Dedifferentiated amniotic fluid mesenchymal stem cell (primary cell): Measurements from ENCODE around the gene CARMIL1.

ENCODE experiments used
- DNase-seq: peaks from one replicate; pipeline ENCODE4 v3.0.0-alpha.2; 2016; ENCODE audit errors: extremely low spot score

CARMIL1 gene

GRCh38 chr6:25472906-25473305 lies 193.7 kb downstream of the CARMIL1 start:
- no peak for DNase-seq

GRCh38 chr6:25473447-25473846 lies 194.3 kb downstream of the CARMIL1 start:
- DNase-seq = no peak

DNA sequence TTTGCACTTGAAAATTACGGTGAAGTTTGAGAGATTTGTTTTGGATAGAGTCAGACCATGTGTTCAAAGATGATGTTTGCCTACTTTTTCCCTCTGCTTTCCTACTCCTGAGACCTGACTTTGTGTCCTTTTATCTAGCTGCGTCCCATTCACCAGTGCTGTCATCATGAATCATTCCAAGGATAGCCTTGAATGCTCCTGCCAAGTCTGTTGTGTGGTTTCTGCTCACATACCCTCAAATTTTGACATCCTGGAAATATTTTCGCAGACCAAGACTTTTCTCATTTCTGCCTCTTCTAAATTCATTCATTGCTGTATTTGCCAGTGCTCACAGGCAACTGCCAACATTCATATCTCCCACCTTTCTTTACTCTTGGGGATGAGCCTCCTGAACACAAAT lies 197.0 kb downstream of the CARMIL1 start:
- no peak for DNase-seq

DNA sequence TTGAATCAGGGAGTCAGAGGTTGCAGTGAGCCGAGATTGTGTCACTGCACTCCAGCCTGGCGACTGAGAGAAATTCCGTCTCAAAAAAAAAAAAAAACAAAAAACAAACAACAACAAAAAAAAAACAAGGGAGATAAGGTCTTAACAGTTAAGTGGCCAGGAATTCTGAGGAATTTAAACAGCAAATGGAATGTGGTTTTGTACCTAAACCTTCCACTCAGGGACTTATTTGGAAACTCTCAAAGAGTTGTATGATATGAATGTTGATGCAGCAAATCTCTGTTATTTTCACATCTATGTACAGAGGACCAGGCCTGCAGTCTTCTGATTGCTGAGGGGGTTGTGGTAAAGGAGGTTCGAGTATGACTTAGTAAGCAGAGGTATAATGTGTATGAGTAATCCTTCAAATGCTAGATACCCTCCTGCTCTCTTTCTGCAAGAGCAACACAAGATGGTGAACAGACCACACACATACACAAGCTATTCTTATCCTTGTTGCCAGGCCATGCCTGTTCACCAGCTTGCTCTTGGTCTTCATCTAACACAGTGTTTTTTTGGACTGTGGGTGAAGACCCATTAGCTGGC lies 197.9 kb downstream of the CARMIL1 start:
- DNase-seq = no peak

DNA sequence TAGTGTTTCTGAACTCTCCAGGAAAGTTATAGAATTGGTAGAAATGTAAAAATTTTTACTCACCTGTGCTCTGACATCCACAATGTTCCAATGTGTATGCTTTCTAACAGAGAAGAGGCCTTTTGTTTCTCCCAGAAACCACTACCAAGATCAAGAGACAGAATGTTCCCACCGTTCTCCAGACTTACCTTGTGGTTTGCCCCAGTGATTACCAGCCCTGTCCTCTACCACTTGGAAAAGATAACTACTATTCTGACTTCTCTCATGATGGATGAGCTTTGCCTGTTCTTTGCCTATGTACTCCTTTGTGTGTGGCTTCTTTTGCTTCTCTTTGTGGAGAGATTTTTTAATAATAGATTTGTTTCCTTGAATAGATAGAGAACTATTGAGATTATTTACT lies 199.8 kb downstream of the CARMIL1 start:
- no peak for DNase-seq

DNA sequence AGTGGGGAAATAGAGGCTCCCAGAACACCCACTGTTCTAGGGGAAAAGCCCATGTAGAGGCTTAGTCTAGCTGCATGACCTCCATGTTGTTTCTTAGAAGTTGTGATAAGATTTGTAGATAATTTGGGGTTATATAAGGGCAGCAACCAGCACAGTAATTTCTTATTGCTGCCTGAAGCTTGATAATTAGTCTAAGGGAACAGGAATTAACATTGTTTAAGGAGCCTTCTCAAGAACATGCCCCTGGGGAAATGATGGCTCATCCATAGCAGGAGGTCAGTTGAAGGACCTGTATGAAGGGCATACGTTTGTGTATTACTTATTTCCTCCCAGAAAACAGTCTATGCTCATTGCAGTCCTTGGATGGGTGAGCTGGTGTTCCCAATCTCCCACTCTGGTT lies 202.1 kb downstream of the CARMIL1 start:
- no peak for DNase-seq

DNA sequence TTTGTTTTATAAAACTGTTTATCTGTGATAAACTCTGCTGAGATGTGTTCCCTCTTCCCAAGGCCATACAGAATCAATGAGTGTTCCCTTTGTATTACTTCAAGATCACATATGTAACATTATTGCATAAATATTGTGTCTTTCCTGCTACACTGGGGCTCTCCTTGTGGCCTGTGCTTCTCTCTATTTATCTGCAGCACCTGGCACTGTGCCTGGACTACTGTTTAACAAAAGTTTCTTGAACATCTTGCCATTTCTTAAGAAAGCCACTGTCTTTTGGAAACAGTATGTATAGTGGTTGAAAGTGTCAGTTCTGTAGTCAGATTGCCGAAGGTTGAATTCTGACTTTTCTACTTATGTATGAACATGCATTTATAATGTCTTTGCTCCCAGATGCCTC lies 203.8 kb downstream of the CARMIL1 start:
- DNase-seq = no peak

GRCh38 chr6:25483943-25484342 lies 204.8 kb downstream of the CARMIL1 start:
- no peak for DNase-seq

DNA sequence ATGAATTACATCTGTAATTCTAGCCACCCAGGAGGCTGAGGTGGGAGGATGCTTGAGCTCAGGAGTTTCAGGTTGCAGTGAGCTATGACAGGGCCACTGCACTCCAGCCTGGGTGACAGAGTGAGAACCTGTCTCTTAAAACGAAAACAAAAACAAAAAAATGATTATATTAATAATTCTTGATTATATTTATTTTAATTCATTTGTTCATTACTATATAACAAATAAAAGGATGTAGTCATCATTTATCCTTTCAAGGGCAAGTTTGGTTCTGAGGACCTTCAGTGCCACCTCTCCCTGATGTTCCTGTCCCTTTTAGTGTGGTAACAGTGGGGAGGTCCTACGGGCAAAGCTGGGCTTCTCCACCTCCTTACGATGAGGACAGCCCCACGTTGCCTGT lies 205.7 kb downstream of the CARMIL1 start:
- DNase-seq = no peak

DNA sequence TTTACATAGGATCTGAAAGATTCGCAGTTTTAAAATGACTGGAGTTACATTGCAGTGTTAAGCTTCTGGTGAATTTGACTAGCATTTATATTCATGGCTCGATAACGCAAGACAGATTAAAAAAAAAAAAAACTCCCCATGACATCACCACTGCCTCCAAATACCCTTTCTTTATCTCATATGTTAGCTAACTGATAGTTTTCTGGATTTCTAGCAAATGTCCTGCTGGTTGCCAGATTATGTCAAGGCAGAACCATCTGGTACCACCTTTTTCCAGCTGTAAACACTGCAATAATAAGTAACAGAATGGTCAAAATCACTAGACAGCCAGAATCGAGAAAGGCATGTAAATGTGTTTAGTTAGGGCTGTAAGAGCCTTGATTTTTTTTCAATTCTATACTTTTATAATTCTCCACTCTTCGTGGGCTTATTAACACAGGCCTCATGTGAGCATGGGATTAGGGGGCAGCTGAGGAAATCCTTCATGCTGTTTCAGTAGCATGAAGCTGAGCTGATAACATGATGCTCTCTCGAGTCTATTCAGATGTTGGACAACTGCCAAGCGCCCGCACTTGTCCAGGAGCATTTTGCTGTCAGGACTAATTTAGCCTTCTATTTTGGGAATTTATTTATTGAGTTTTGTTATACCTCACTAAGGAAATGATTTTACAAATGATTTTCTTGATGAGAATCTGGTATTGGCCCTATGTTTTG lies 206.8 kb downstream of the CARMIL1 start:
- no peak for DNase-seq

GRCh38 chr6:25486550-25486949 lies 207.4 kb downstream of the CARMIL1 start:
- no peak for DNase-seq

- no peak for DNase-seq
These were observed 207.8 kb downstream of the CARMIL1 start for GRCh38 chr6:25487012-25487411.

- no peak for DNase-seq
These were observed 209.0 kb downstream of the CARMIL1 start for GRCh38 chr6:25488156-25488555.

- DNase-seq = no peak
These were observed 210.2 kb downstream of the CARMIL1 start for GRCh38 chr6:25489399-25489798.

- DNase-seq = peak; percentile 81
These were observed 211.0 kb downstream of the CARMIL1 start for GRCh38 chr6:25490018-25490801.

GRCh38 chr6:25492951-25493350 lies 213.8 kb downstream of the CARMIL1 start:
- no peak for DNase-seq

DNA sequence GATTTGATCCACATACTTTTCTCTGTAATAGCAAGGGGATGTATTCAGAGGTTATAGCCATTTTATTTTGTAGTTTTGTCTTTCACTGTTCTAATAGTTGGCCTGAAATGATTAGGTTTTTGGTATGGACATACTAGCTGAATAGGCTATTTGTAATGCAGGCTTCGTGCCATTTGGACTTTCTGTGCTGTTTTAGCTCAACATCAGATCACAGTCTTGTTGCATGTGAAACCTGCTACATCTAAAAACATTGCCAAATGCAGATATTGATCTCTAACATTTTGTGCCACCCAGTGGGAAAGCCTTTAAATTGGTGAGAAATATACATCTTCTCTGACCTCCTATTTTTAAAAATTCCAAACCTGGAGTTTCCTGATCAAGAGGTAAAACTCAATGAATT lies 215.3 kb downstream of the CARMIL1 start:
- no peak for DNase-seq

GRCh38 chr6:25497383-25498040 lies 218.3 kb downstream of the CARMIL1 start:
- DNase-seq = no peak

GRCh38 chr6:25498505-25498904 lies 219.3 kb downstream of the CARMIL1 start:
- no peak for DNase-seq

DNA sequence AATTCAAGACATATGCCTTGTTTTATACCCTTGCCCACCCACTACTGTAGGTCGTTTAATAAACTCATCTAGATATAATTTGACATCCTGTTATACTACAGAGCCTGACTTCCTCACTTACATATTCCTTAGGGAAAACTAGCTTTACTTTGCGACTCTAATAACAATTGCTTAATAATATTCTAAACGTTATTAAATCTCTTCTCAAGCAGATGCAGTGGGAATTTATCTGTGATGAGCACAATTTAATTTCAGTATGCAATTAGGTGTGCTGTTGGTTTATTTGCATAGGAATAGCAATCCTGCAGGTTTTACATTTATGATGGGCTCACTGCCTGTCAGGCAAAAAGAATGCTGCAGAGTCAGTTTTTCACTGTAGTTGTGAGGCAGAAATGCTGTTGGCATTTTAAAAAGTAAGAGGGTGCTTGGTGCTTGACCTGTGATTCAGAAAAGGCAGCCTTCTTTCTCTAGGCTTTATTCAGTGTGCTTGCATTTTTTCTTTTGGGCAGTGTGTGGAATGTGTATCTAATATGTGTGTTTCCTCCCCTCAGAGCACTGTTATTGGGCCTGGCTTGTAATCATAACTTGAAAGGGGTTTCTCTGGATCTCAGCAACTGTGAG lies 220.6 kb downstream of the CARMIL1 start:
- peak; percentile 45 for DNase-seq

DNA sequence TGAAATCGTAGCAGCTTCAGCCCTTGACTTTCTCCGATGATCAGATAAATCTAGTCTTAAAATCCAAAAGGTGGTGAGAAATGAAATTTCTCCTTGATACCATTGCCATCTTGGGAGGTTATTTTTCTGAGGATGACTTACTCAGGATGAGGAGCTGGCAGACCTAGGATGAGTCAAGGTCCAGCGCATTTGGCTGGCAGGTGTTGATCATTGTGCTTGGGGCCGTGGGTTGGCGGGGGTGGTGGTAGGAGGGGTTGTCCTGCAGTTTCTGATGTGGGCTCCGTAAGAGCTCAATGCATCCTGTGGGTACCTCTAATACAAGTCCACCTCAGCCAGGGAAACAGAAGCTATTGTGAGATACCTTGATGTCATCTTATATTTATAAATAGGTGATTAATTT lies 224.5 kb downstream of the CARMIL1 start:
- DNase-seq = no peak

DNA sequence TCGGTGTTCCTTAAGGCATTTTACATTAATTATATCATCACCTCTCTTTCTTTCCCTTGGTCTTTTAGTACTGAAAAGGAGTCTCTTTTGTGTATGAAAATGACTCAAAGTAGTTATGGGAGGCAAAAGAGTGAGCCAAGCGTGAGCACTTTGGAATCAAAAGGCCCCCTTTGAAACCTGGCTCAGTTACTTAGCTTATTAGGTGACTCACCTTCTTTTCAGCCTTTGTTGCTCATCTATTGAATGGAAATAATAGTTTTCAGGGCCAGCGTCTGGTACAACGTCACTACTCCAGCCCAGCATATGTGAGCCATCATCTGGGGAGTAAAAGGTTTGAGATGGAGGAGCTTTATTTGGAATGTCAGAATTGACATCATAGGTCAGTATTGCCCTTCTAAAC lies 225.5 kb downstream of the CARMIL1 start:
- DNase-seq = no peak
